GM20000 (cell line): ENCODE results near the gene MATN4.
A peak's percentile ranks its signal among the peaks of the same experiment; 100 is the strongest.

Experiments used
- DNase-seq: peaks from one replicate; pipeline ENCODE4 v3.0.0; 2012; ENCODE audit warnings: low spot score
- TF ChIP-seq, protein P1 (sequence below): IDR thresholded peaks from 2 replicates; pipeline ENCODE4 v1.5.1; 2012; ENCODE audit warnings: mild to moderate bottlenecking, control low read depth; ENCODE audit errors: extremely low read depth, missing control alignments

MATN4 gene

DNA sequence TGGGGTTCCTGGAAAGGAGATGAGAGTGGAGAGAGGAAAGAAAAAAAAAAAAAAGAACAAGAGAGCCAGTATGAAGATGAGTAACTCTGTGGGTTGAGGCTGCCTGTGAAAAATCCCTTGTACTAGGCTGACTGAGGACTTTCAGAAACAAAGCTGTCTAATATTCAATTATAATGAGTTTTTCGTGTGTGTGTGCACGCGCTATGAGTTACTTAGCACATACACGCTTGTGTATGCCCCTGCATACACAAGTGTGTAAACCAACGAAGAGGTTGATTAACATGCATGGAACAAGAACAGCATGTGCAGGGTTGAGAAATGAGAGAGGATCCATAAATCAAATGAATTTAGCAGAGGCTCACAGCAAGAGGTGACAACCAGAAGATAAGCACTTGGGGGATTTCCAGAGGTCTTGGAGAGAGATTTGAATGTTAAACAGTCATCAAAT, 6.3 kb downstream of the MATN4 start:
- TF ChIP-seq, protein P1, sequence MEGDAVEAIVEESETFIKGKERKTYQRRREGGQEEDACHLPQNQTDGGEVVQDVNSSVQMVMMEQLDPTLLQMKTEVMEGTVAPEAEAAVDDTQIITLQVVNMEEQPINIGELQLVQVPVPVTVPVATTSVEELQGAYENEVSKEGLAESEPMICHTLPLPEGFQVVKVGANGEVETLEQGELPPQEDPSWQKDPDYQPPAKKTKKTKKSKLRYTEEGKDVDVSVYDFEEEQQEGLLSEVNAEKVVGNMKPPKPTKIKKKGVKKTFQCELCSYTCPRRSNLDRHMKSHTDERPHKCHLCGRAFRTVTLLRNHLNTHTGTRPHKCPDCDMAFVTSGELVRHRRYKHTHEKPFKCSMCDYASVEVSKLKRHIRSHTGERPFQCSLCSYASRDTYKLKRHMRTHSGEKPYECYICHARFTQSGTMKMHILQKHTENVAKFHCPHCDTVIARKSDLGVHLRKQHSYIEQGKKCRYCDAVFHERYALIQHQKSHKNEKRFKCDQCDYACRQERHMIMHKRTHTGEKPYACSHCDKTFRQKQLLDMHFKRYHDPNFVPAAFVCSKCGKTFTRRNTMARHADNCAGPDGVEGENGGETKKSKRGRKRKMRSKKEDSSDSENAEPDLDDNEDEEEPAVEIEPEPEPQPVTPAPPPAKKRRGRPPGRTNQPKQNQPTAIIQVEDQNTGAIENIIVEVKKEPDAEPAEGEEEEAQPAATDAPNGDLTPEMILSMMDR: no peak
- DNase-seq: no peak

DNA sequence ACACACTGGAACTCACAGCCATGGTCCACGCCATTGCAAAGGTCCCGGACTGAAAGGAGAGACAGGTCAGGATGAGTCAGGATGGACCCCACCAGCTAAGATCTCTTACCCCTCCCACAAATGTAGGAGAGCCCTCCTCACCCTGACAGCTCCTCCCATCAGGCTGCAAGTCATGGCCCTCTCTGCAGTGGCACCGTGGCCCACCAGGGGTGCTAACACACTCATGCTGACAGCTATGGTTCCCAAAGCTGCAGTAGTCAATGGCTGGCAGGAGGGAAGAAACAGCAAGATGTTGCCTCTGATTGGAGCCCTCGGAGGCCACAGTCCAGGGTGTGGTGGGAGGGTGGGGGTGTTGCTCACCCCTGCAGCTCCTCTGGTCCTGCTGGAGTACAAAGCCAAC, 7.1 kb downstream of the MATN4 start:
- TF ChIP-seq, protein P1: peak; percentile 26
- DNase-seq: peak; percentile 68

DNA sequence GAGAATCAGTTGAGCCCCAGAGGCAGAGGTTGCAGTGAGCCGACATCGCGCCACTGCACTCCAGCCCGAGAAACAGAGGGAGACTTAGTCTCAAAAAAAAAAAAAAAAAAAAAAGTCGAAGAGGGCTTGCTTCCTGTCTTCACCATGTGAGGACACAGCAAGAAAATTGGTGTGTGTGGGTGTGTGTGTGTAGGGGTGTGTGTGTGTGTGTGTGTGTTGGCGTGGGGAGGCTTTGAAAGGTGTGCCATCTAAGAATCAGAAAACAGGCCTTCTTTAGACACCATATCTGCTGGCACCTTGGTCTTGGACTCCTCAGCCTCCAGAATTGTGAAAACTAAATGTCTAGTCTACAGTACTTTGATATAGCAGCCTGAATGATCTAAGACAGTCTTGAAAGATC, 8.3 kb downstream of the MATN4 start:
- no peak for DNase-seq
- TF ChIP-seq, protein P1: no peak

DNA sequence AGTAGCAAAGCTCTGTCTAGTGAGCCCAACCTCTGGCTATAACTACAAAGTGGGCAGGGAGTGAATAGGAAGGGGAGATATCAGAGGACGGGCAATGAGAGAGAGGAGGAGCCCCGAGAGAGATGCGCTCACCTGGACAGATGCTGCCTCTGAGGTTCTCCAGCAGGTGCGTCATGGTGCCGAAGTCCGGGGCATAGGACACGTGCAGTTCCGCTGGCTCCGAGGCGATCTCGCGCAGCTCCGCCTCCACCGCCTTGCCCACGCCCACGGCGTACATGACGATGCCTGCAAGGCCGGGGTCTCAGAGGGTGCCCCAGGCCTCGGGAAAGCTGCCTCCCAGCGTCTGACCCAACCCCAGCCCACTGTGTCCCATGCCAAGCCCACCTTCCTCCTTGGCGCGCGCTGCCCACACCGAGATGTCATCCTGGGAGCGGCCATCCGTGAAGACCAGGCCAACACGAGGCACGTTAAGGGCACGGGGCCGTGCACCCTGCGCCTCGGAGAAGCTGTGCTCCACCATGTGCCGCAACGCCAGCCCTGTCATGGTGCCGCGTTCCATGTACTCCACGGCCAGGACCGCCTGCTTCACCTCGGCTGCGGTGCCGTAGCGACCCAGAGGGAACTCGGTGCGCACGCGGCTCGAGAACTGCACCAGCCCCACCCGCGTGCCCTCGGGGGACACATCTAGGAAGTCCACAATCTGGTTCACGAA, 10.2 kb downstream of the MATN4 start:
- TF ChIP-seq, protein P1: no peak
- DNase-seq: no peak

DNA sequence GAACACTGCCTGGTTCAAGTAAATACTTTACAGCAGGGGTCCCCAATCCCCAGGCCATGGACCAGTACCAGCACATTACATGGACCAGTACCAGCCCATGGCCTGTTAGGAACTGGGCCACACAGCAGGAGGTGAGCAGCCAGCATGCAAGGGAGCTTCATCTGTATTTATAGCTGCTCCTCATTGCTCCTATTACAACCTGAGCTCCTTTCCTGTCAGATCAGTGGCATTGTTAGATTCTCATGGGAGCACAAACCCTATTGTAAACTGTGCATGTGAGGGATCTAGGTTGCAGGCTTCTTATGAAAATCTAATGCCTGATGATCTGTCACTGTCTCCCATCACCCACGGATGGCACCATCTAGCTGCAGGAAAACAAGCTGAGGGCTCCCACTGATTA, 13.4 kb downstream of the MATN4 start:
- TF ChIP-seq, protein P1: no peak
- no peak for DNase-seq

DNA sequence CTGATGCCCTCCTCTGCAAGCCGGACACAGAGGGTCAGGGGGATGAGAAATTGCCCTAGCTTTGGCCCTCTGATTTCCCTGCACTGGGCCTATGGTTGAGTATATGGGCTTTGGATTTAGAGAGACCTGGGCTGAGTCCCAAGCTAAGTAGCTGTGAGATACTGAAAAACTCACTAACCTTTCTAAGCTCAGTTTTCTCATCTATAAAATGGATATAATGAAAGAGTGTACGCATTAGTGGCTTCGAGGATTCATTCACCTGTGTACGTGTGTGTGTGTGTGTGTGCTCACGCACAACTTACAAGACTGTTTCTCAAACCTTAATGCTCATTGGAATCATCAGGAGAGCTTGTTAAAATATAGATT, 14.1 kb downstream of the MATN4 start:
- TF ChIP-seq, protein P1: no peak
- peak; percentile 8 for DNase-seq

DNA sequence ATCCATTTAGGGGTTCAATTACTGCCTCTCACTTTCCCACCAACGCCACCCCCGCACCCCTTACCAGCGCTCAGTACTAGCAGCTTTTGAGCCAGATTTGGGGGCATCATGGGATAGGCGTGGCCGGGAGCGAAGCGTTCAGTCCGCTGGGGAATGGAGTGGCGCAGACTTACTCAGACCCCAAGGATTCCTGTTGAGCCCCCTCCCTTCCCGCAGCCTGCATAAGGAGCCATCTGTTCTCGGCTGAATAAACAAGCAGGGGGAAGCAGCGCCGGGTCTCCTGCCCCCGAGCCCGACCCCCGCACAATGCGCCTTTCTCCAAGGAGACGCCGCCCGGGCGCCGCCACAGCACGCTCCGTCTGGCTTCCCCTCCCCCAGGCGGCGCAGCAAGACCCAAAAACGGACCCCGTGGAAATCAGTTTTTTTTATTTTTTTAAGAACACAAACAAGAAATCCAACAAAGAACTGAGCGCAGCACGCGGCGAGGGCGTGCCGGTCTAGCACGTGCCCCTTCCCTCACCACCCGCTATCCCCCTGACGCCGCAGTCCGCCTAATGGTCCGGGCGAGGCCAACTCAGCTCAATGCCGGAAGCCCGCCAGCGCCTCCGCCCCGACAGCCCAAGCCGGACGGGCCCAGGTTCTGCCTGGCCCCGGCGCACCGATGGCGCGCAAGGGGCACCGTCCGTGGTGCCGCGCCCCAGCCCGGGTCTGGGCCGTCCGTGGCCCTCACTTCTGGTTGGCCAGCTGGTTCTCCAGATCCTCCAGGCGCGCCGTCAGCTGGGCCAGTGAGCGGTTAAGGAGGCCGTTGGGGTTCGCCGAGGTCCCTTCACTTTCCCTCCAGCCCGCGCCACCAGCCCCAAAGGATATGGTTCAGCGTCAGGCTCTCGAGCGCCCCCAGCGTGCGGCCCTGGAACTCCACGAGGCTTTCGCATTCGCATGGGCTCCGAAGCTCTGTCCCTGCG, 14.8 kb downstream of the MATN4 start:
- TF ChIP-seq, protein P1: peak; percentile 86
- peak; percentile 90 for DNase-seq
